ENCODE results near the gene SLC14A1.

- TF ChIP-seq ZNF274 (IDR thresholded peaks at IDR 0.05; ENCODE audit: low read depth, low read length) (no peak), SUZ12 (IDR thresholded peaks at IDR 0.05; ENCODE audit: extremely low read depth, insufficient read depth, insufficient read length) (no peak), YY1 (IDR thresholded peaks at IDR 0.05; ENCODE audit: insufficient read depth, insufficient read length) (no peak)
Observed at GRCh38 chr18:45719106-45719505, 4.9 kb upstream of the SLC14A1 start.

Data from NT2/D1 (cell line).